ENCODE results near the gene NDRG3. TPM values are rescaled to one million over a fixed set of nuclear protein-coding genes. Genes with fewer than 3 reads are reported as not detected.

The NDRG3 gene
- total and polyA plus RNA-seq, 2 donors (not counting 3 experiments of a cell fraction or from before 2014, with no cell fraction given) = 25.7 to 27.7 TPM

DNA sequence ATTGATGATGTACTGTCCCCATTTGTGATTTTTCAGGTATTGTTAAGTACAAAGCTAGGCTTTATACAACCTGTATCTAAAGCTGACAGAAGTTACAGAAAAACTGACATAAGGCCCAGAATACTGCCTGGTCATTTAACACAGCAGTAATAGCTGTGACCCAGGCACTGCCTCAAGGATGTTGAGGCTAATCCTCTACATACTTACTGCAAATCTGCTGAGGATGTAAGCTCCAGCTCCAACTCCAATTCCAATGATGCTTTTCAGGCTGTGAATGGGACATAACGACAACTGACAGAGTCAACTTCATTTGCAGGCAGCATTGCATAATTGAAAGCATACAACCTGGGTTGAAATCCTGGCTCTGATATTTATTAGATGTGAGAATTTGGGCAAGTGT lies 63.6 kb downstream of the NDRG3 start:
- H3K9me1 ChIP-seq (replicated peaks; ENCODE audit: control insufficient read depth, extremely low read depth, insufficient read depth, low read length) = no peaks in the 10 kb centered on the region
- DNase-seq (ENCODE audit: low read depth, low spot score) (no peak), FAIRE-seq (no peak)
- no peak overlapping the region for H3K27ac ChIP-seq (ENCODE audit: insufficient read depth, low read depth, low read length)
- no peak overlapping the region for H3K4me2 ChIP-seq (ENCODE audit: insufficient read depth, low read length)
- no peak overlapping the region for H3K9ac ChIP-seq (replicated peaks; ENCODE audit: extremely low read depth, insufficient read depth, low read length)
- intact Hi-C loops (cut with micrococcal nuclease) (no loop called here), dilution Hi-C loops (cut with MboI; ENCODE audit: extremely low pct_ligation_motif_present, low sequenced_read_pairs) (no loop called here)
- ChIA-PET CTCF (interaction anchor here (1.1 to 1.3 kb wide), 2 partner anchors 12 to 181 kb away, joined by 3 to 4 read pairs; a partner anchor contains a TSS), POLR2A (interaction anchor here (0.6 kb wide), 1 partner anchor 45 kb away, joined by 6 read pairs; no protein-coding TSS in a partner anchor)
- H3K27me3 ChIP-seq (ENCODE audit: control insufficient read depth in 2 of 2, insufficient read depth in 2 of 2, low read length in 2 of 2) = no peaks in the 10 kb centered on the region
- no peaks in the 10 kb centered on the region for H3K36me3 ChIP-seq (ENCODE audit: control insufficient read depth in 2 of 2, extremely low read depth in 1 of 2, insufficient read depth in 2 of 2, low read length in 2 of 2)
- H3K9me3 ChIP-seq (replicated peaks; ENCODE audit: control insufficient read depth, insufficient read depth, low read length) = no peaks in the 10 kb centered on the region
- no peaks in the 10 kb centered on the region for H3K4me1 ChIP-seq (ENCODE audit: control insufficient read depth, extremely low read depth, insufficient read depth, low read length)
- no peaks in the 10 kb centered on the region for H3K79me2 ChIP-seq (ENCODE audit: control insufficient read depth, insufficient read depth, low read length)
- BruUV-seq (replicated peaks) = no TSS peak
- no peak overlapping the region for H2AFZ ChIP-seq (ENCODE audit: low read depth, low read length)
- H4K20me1 ChIP-seq (replicated peaks; ENCODE audit: control insufficient read depth, extremely low read depth, insufficient read depth, low read length) = no peaks in the 10 kb centered on the region
- TF ChIP-seq GATA2 (IDR thresholded peaks at IDR 0.05; ENCODE audit: insufficient read depth, insufficient read length, low read depth, low read length) (no peak), POLR2A (IDR thresholded peaks at IDR 0.05; ENCODE audit: low read depth, low read length) (no peak), FOS (IDR thresholded peaks at IDR 0.05; ENCODE audit: borderline replicate concordance, insufficient read depth, low read length) (no peak), MYC (IDR thresholded peaks at IDR 0.05; ENCODE audit: low read depth, low read length) (no peak), JUN (IDR thresholded peaks at IDR 0.05; ENCODE audit: borderline replicate concordance, insufficient read depth, insufficient read length, low read depth) (no peak), POLR2AphosphoS5 (IDR thresholded peaks at IDR 0.05; ENCODE audit: insufficient read depth, low read depth, low read length) (no peak), EZH2 (IDR thresholded peaks at IDR 0.05; ENCODE audit: borderline replicate concordance, low read depth, low read length, severe bottlenecking) (no peak)
- TF ChIP-seq, protein P1, sequence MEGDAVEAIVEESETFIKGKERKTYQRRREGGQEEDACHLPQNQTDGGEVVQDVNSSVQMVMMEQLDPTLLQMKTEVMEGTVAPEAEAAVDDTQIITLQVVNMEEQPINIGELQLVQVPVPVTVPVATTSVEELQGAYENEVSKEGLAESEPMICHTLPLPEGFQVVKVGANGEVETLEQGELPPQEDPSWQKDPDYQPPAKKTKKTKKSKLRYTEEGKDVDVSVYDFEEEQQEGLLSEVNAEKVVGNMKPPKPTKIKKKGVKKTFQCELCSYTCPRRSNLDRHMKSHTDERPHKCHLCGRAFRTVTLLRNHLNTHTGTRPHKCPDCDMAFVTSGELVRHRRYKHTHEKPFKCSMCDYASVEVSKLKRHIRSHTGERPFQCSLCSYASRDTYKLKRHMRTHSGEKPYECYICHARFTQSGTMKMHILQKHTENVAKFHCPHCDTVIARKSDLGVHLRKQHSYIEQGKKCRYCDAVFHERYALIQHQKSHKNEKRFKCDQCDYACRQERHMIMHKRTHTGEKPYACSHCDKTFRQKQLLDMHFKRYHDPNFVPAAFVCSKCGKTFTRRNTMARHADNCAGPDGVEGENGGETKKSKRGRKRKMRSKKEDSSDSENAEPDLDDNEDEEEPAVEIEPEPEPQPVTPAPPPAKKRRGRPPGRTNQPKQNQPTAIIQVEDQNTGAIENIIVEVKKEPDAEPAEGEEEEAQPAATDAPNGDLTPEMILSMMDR (IDR thresholded peaks at IDR 0.05; ENCODE audit: extremely low read depth in 1 of 2, insufficient read depth in 1 of 2, low read depth in 1 of 2, low read length in 2 of 2) = no peak
- TF ChIP-seq, protein P2, sequence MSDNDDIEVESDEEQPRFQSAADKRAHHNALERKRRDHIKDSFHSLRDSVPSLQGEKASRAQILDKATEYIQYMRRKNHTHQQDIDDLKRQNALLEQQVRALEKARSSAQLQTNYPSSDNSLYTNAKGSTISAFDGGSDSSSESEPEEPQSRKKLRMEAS (IDR thresholded peaks at IDR 0.05; ENCODE audit: insufficient read depth, insufficient read length) = no peak
- H3K4me3 ChIP-seq (replicated peaks in 1 of 3; ENCODE audit: insufficient read depth in 1 of 3, low read depth in 1 of 3, low read length in 3 of 3) = no peak overlapping the region
